Choroid plexus epithelial cell (primary cell): ENCODE data around the gene HOXA5.
A peak's percentile ranks its signal among the peaks of the same experiment; 100 is the strongest.

Experiments used
- DNase-seq: peaks from one replicate; pipeline ENCODE4 v3.0.0-alpha.2; 2010; ENCODE audit warnings: low read depth
- H3K4me3 ChIP-seq: 2 replicates; pipeline ENCODE4 v1.5.1; 2011; ENCODE audit warnings: low read depth, mild to moderate bottlenecking, control low read depth, low read length, moderate library complexity
- TF ChIP-seq, protein P1 (sequence below): conservative IDR thresholded peaks from 2 replicates; pipeline ENCODE4 v1.5.1; 2011; ENCODE audit warnings: low read depth, mild to moderate bottlenecking, control low read depth, inconsistent platforms, low read length, moderate library complexity

Gene HOXA5

DNA sequence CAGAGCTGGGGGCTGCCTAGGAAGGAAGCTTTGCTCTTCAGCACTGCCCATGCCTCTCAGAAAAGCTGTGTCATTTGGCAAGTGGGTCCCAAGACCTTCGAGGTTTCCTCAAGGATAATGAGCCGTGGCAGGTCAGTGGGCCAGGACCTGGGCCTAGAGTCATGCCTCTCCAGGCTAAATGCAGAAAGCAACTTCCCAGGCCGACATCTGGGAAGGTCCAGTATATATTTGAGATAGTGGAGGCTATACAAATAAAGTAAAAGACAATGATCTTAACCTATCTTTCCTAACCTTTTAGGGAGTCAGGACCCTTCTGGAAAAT, 33.0 kb upstream of the HOXA5 start:
- no peak for DNase-seq
- H3K4me3 ChIP-seq = no peak overlapping the region
- TF ChIP-seq, protein P1, sequence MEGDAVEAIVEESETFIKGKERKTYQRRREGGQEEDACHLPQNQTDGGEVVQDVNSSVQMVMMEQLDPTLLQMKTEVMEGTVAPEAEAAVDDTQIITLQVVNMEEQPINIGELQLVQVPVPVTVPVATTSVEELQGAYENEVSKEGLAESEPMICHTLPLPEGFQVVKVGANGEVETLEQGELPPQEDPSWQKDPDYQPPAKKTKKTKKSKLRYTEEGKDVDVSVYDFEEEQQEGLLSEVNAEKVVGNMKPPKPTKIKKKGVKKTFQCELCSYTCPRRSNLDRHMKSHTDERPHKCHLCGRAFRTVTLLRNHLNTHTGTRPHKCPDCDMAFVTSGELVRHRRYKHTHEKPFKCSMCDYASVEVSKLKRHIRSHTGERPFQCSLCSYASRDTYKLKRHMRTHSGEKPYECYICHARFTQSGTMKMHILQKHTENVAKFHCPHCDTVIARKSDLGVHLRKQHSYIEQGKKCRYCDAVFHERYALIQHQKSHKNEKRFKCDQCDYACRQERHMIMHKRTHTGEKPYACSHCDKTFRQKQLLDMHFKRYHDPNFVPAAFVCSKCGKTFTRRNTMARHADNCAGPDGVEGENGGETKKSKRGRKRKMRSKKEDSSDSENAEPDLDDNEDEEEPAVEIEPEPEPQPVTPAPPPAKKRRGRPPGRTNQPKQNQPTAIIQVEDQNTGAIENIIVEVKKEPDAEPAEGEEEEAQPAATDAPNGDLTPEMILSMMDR = no peak

DNA sequence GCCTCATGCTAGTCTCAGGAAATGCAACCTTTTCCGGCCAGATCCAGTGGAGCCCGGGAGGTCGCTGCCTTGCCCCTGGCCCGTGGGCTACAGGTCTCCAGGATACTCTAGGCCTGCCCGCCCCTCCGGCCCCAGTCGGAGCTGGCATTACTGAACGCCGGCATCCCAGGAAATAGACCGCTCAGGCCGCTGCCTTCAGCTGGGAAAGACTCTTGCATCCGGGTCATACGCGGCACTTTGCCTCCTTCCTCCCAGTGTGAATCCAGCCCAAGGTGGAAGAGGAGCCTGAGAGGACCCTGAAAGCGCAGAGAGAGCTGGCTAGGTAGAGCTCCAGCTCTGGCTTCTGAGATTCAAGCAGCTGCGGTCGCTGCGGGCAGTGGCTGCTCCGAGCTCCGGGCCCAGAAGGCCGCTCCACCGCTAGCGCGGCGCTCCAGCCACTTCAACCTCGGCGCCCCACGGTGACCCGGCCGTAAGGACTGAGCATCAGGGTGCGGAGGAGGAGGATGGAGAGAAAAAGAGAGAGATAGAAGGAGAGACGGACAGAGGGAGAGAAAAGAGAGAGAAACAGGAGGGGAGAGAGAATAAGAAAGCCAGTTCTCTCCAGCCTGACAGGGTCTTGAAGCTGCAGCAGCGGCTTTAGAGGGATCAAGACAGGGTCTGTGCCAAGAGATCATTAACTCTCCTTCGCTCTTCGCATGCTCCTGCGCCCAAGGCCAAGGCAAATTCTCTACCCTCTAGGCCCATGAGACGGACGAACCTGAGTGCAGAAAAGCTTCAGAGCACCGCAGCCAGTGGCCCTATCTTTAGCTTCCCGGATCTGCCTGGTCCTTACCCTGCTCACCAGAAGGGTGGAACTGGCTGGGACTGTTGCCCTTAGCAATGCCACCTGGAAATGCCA, 32.4 kb upstream of the HOXA5 start:
- H3K4me3 ChIP-seq = no peak overlapping the region
- no peak for DNase-seq
- TF ChIP-seq, protein P1 = no peak

DNA sequence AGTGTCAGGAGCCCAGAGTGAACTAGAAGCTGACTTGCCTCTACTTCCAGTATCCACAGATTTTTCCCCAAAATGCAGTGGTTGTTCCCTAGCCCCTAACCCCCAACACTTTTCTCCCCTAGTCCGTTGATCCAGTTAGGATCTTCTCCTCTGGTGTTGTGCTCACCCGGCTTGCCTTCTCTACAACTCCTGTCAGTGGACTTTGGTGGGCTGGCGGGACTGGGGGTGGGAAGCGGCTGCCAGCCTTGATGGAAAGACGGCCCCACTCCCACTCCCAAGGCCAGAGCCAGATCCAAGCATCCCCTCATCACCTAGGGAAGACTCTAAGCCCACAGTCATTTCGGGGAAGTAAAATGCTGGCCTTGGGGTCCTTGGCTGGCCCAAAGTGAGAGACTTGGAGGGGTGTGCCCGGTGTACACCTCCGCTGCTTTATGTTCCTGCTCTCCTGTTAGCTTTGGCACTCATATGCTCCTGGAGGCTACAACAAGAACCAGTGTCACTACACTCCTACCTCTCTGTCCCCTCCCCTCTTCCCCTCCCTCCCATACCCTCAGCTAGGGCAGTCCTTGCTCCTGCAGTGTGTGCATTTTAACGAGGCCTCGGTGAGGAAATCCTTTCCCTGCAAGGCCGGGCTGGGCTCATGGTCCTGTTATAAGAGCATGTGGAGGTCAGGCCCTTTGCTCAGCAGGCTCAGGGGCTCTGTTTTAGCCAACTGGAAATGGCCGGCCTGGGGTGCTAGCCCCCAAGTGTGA, 31.6 kb upstream of the HOXA5 start:
- DNase-seq = no peak
- no peak overlapping the region for H3K4me3 ChIP-seq
- TF ChIP-seq, protein P1 = no peak

DNA sequence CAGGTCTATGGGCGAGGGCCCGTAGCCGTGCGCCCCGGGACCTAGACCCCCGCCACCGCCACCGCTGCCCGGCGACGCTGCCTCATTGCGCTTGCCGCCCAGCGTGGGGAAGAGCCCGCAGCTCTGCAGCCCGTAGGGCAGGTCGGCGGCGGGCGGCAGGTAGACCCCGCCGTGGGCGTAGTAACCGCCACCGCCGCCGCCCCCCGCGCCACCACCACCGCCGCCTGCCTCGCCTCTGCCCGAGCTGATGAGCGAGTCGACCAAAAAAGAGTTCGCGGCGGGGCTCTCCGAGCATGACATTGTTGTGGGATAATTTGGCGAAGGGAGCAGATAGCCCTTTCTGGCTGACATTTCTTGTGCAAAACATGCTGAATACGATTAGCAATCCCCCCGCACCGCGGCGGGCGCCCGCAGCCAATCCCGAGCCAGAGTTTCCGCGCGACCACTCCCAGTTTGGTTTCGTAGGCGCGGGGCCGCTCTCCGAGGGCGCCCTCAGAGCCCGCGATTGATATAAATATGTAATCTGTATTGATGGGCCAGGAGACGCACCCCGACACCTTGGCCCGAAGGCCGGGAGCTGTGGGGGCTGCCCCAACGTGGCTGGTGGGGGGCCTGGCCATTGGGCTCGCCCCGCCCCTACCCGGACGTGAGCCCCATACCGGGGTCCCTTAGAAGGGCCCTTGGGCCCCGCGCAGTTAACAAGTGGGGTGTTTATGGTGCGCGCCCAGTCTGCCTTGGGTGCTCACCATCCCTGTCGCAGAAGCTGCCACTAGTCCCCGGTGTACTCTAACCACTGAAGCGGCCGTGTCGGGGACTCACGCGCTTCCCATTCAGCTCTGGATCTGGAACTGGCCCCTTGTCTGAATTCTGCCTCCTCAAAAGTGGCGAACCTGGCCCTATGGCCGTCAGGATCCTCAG, 30.7 kb upstream of the HOXA5 start, which contains the start of gene HOXA10:
Gene HOXA10, minus strand, starts transcription at position 365 of the 918 bp plus-strand sequence. Its CDS starts 14 bp downstream, at position 351.
- DNase-seq = no peak

DNA sequence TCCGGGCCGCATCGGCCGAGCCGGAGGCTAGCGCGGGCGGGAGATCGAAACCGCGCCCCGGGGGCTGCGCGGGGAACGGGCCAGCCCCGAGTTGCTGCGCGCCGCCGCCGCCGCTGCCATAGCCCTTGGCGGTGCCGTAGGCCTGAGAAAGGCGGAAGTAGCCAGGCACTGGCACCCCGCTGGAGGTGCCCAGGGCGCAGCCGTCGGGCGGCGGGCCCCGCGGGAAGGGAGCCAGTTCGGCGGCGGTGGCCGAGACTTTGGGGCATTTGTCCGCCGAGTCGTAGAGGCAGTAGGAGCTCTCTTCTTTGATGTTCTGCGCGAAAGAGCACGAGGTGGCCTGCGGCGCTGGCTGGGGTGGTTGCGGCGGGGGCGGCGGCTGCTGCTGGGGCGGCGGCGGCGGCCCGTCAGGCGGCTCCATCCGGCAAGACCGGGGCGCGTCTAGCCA, 30.1 kb upstream of the HOXA5 start:
- TF ChIP-seq, protein P1 = no peak
- no peak for DNase-seq
- H3K4me3 ChIP-seq = no peak overlapping the region

More for the DNA sequence above, 30.7 kb upstream of the HOXA5 start, which contains the start of gene HOXA10:
- no peak within 1 kb of the TSS for H3K4me3 ChIP-seq
- TF ChIP-seq, protein P1 = no peak

DNA sequence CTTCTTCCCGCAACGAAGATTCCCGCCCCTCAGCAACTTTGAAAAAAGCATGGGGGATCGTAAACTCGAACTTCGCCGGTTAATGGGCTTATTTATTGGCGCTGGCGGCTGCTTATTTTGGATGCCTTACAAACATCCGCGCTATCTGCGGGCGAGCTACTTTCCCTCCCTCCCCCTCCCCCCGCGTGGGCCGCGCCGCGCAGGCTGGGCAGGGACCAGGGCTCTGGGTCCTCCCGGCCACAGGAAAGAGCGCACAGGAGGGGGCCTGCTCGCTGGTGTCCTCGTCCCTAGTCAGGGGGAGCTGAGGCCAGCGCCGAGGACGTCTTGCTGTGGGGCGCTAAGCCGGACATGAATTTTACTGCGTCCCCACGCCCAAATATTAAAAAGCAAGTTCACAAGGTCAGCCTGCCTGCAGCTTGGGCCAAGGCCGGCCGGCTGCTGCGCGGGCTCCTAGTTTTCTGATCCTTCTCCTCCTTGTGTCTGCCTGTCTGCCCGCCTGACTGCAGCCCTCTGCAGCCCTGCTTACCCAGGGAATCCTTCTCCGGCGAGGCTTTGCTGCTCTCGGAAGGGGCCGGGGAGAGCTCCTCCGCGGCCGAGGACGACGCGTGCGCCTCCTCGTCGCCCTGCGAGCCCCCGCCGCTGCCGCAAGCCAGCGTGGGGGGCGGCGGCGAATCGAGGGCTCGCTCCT, 29.5 kb upstream of the HOXA5 start:
- DNase-seq = peak; percentile 10
- no peak overlapping the region for H3K4me3 ChIP-seq
- TF ChIP-seq, protein P1 = no peak
